Endothelial cell (in vitro differentiated cells): ENCODE measurements around the gene RAMP3. TPM values are rescaled to one million over a fixed set of nuclear protein-coding genes. Genes with fewer than 3 reads are reported as not detected.

Source experiments
- DNase-seq: peaks from one replicate; pipeline ENCODE4 v3.0.0; 2021; ENCODE audit warnings: low spot score
- H3K27ac Mint-ChIP-seq: one replicate; pipeline ENCODE4 v1.8.0; 2021; ENCODE audit warnings: mixed read lengths, inconsistent platforms; ENCODE audit not compliant: unreplicated experiment
- H3K27me3 Mint-ChIP-seq: one replicate; pipeline ENCODE4 v1.8.0; 2021; ENCODE audit warnings: mild to moderate bottlenecking, moderate library complexity, mixed read lengths, inconsistent platforms; ENCODE audit not compliant: unreplicated experiment
- H3K36me3 Mint-ChIP-seq: one replicate; pipeline ENCODE4 v1.8.0; 2021; ENCODE audit warnings: mild to moderate bottlenecking, low read depth, mixed read lengths, inconsistent platforms; ENCODE audit not compliant: unreplicated experiment
- H3K4me1 Mint-ChIP-seq: one replicate; pipeline ENCODE4 v1.8.0; 2021; ENCODE audit warnings: mild to moderate bottlenecking, mixed read lengths, inconsistent platforms; ENCODE audit not compliant: unreplicated experiment
- H3K4me3 Mint-ChIP-seq: one replicate; pipeline ENCODE4 v1.8.0; 2021; ENCODE audit warnings: mild to moderate bottlenecking, mixed read lengths, inconsistent platforms; ENCODE audit not compliant: unreplicated experiment
- H3K9me3 Mint-ChIP-seq: one replicate; pipeline ENCODE4 v1.8.0; 2021; ENCODE audit warnings: mixed read lengths, inconsistent platforms; ENCODE audit not compliant: unreplicated experiment
- CTCF ChIP-seq: fragments of 200-600 bp; sonication (generic); IDR thresholded peaks from one replicate; pipeline ENCODE4 v1.5.0; 2021; ENCODE audit warnings: antibody characterized with exemption; ENCODE audit not compliant: unreplicated experiment
- total RNA-seq: library from RNA; stranded (reverse); fragmentation: NEBNext Ultra II Directional; extraction: Animal tissue kit (Norgen Biotek cat#: 25700); gene quantifications from one replicate; pipeline ENCODE4 v1.2.1, GENCODE V29; 2021; ENCODE audit not compliant: unreplicated experiment

RAMP3 gene
- total RNA-seq, 1 donor from 2014 or later, result 0.62 TPM

DNA sequence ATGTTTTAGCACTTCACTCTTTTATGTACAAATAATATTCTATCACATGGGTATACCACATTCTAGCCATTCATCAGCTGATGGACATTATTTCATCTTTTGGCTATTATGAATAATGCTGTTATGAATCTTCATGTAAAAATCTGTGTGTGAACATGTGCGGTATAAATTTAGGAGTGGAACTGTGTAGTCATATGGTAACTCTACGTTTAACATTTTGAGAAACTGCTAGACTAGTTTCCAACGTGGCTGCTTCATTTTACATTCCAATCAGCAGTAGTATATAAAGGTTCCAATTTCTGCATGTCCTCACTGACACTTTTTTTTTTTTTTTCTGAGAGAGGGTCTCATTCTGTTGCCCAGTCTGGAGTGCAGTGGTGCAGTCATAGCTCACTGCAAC, 8.3 kb downstream of the RAMP3 start:
- TF ChIP-seq CTCF, result no peak

GRCh38 chr7:45171946-45172345, 14.4 kb downstream of the RAMP3 start:
- no peak for DNase-seq
- Mint-ChIP-seq H3K9me3 (peaks cover 4% of the 10 kb centered on the region), H3K27ac (no peak overlapping the region), H3K27me3 (peaks cover 11% of the 10 kb centered on the region), H3K4me1 (no peaks in the 10 kb centered on the region), H3K36me3 (no peaks in the 10 kb centered on the region), H3K4me3 (no peak overlapping the region)
- TF ChIP-seq CTCF, result no peak

More for the DNA sequence above, 8.3 kb downstream of the RAMP3 start:
- Mint-ChIP-seq H3K4me3 (no peak overlapping the region), H3K4me1 (peaks cover 5% of the 10 kb centered on the region), H3K9me3 (no peaks in the 10 kb centered on the region), H3K27ac (no peak overlapping the region), H3K27me3 (no peaks in the 10 kb centered on the region), H3K36me3 (no peaks in the 10 kb centered on the region)
- DNase-seq, result no peak

DNA sequence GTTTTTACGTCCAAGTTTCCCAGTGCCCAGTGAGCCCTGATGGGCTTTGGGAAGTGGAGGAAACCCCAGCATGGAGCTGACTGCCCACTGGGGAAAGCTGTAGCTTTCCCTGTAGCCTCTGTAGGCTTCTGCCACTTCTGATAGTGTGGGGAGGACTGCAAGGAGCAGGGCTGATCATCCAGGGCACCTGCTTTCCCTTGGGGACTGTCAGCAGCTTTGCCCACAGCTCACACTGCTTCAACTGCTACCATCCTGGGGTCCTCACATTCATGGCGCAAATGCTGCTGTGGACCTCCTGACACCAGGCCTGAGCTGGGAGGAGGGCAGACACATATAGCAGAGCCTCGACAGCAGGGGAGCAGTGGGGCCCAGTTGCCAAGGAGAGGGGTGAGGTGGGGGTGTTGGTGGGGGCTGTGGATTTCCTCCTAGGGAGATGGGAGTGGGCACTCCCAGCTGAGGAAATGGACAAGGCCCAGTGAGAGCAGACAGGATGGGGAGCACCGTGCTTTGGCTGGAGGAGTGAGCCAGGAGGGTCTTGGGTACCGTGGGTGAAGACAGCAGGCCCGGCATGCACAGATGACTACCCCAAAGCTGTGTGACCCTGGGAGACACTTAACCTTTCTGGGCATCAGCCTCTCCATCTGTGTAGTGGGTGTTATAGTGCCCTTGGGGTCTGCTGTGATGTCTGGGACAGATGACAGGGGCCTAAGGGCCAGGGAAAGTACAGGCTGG, 16.2 kb downstream of the RAMP3 start:
- H3K4me1 Mint-ChIP-seq, result no peaks in the 10 kb centered on the region
- no peak for TF ChIP-seq CTCF
- H3K36me3 Mint-ChIP-seq, result no peaks in the 10 kb centered on the region
- H3K27me3 Mint-ChIP-seq, result peaks cover 14% of the 10 kb centered on the region
- no peak overlapping the region for H3K27ac Mint-ChIP-seq
- peaks cover 4% of the 10 kb centered on the region for H3K9me3 Mint-ChIP-seq
- H3K4me3 Mint-ChIP-seq, result no peak overlapping the region
- DNase-seq, result no peak

DNA sequence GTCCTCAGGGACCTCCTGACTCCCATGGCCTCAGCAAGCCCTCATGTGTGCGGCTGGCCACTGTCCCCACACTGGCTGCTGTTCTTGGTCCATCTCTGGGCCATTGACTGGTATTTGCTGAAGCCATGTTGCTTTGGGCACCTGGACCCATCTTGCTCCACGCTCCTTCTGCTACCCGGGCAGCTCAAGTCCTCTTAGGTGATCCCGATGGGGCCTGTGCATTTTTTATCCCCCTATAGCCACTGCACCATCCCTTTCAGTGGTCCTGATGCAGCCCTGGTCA, 16.7 kb downstream of the RAMP3 start:
- Mint-ChIP-seq H3K27ac (no peak overlapping the region), H3K4me3 (no peak overlapping the region), H3K9me3 (peaks cover 4% of the 10 kb centered on the region), H3K36me3 (no peaks in the 10 kb centered on the region), H3K4me1 (no peaks in the 10 kb centered on the region), H3K27me3 (peaks cover 14% of the 10 kb centered on the region)
- no peak for TF ChIP-seq CTCF
- DNase-seq, result no peak

- DNase-seq, result no peak
- peaks cover 16% of the 10 kb centered on the region for H3K27me3 Mint-ChIP-seq
Observed at GRCh38 chr7:45174966-45175765, 17.6 kb downstream of the RAMP3 start.

More at GRCh38 chr7:45174966-45175765, 17.6 kb downstream of the RAMP3 start:
- Mint-ChIP-seq H3K36me3 (no peaks in the 10 kb centered on the region), H3K27ac (no peak overlapping the region), H3K9me3 (peaks cover 4% of the 10 kb centered on the region), H3K4me3 (no peak overlapping the region), H3K4me1 (no peaks in the 10 kb centered on the region)
- TF ChIP-seq CTCF, result no peak
